A549 (cell line): ENCODE results near the gene P3H1.

Source experiments
- GATA3 ChIP-seq: IDR thresholded peaks from 2 replicates; pipeline ENCODE4 v1.6.1; 2012; ENCODE audit warnings: borderline replicate concordance
- JUNB ChIP-seq: fragments of >200 bp; sonication (Bioruptor Twin); formaldehyde crosslinking; IDR thresholded peaks from 2 replicates; pipeline ENCODE4 v1.6.1; 2016
- RFX5 ChIP-seq: fragments of 450-650 bp; IDR thresholded peaks from 2 replicates; pipeline ENCODE4 v1.7.1; 2014; ENCODE audit warnings: antibody characterized with exemption, mild to moderate bottlenecking, moderate library complexity

DNA sequence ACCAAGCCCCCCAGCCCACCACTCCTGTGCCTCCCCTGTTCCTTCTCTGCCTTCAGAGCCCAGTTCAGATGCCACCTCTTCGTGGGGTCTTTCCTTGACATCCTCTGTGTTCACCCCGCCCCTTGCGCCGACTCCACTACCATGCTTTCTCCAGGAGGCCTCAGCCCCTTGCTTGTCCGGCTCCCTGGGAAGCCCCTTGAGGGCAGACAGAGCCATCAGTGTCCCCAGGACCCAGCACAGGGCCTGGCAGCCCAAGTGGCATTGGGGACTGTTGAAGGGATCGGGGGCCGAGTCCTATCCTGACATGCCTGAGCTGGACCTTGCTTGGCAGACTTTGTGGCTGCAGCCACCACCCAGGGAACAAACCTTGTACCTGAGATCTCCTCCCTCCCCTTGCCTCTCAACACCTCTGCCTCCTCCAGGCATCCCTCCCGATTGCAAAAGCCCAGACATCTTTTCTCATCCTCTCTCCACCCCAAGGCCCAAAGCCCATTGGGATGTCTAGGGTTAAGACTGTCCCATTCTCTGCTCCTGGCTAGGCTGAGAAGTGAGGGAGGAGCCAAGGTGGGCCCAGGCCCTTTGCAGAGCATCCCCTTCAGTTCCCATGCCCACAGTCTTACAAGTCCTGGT is 30.1 kb downstream of the P3H1 start:
- TF ChIP-seq GATA3 (no peak), RFX5 (no peak), JUNB (no peak)
